Measurements from ENCODE around the gene ARID5A. TPM values are rescaled to one million over a fixed set of nuclear protein-coding genes. Genes with fewer than 3 reads are reported as not detected.

Gene ARID5A
- total and polyA plus RNA-seq, 9 of the 15 experiments (the other 6 are each of a cell fraction or from before 2014, with no cell fraction given): 0.14 to 12.5 (median 3.0) TPM

- TF ChIP-seq EP300 (IDR thresholded peaks at IDR 0.05; ENCODE audit: low read length) (no peak; the same call in 1 of the 2 replicates), HMBOX1 (IDR thresholded peaks at IDR 0.05) (peak; percentile 86), NFE2 (IDR thresholded peaks at IDR 0.05; ENCODE audit: low read depth) (0 out of 2 replicates have a peak, but pooled peaks have one; percentile 18), POLR2G (IDR thresholded peaks at IDR 0.05; ENCODE audit: low read depth, low read length) (peak; percentile 63), CXXC5 (CRISPR knock-in tag; IDR thresholded peaks at IDR 0.05) (peak; percentile 54), ILF3 (IDR thresholded peaks at IDR 0.05; ENCODE audit: borderline replicate concordance) (no peak), ZBTB7A (IDR thresholded peaks at IDR 0.05; ENCODE audit: borderline replicate concordance, control insufficient read depth, low read depth, low read length) (peak; percentile 55; the same call in 1 of the 2 replicates), TCF15 (CRISPR knock-in tag; IDR thresholded peaks at IDR 0.05) (no peak), DACH1 (IDR thresholded peaks at IDR 0.05; ENCODE audit: partially characterized antibody) (no peak)
- TF ChIP-seq, protein P1, sequence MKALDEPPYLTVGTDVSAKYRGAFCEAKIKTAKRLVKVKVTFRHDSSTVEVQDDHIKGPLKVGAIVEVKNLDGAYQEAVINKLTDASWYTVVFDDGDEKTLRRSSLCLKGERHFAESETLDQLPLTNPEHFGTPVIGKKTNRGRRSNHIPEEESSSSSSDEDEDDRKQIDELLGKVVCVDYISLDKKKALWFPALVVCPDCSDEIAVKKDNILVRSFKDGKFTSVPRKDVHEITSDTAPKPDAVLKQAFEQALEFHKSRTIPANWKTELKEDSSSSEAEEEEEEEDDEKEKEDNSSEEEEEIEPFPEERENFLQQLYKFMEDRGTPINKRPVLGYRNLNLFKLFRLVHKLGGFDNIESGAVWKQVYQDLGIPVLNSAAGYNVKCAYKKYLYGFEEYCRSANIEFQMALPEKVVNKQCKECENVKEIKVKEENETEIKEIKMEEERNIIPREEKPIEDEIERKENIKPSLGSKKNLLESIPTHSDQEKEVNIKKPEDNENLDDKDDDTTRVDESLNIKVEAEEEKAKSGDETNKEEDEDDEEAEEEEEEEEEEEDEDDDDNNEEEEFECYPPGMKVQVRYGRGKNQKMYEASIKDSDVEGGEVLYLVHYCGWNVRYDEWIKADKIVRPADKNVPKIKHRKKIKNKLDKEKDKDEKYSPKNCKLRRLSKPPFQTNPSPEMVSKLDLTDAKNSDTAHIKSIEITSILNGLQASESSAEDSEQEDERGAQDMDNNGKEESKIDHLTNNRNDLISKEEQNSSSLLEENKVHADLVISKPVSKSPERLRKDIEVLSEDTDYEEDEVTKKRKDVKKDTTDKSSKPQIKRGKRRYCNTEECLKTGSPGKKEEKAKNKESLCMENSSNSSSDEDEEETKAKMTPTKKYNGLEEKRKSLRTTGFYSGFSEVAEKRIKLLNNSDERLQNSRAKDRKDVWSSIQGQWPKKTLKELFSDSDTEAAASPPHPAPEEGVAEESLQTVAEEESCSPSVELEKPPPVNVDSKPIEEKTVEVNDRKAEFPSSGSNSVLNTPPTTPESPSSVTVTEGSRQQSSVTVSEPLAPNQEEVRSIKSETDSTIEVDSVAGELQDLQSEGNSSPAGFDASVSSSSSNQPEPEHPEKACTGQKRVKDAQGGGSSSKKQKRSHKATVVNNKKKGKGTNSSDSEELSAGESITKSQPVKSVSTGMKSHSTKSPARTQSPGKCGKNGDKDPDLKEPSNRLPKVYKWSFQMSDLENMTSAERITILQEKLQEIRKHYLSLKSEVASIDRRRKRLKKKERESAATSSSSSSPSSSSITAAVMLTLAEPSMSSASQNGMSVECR (CRISPR knock-in tag; IDR thresholded peaks at IDR 0.05): no peak
Measured at GRCh38 chr2:96531872-96532505, 4.6 kb upstream of the ARID5A start (continued).
